ENCODE measurements around the gene CTNNA1. TPM values are rescaled to one million over a fixed set of nuclear protein-coding genes. Genes with fewer than 3 reads are reported as not detected.

Gene CTNNA1
- total RNA-seq, 1 donor from 2014 or later = 359 TPM

DNA sequence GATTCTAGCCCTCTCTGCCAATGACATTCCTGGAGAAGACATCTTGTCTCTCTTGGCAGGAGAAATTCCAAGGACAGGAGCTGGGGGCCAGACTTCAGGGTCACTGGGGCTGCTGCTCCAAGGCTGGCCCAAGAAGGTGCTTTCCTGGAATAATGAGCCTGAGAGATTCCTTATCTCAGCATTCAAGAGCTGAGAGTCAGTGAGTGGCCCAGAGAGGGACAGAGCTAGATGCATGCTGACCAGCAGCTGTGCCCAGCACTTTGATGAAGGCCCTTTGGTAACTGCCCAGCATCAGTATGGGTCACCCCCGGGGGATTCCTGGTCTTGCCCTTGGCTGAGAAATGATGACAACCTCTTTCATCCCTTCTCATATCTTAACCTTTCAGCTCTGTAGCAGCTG is 47.7 kb upstream of the CTNNA1 start:
- H3K27ac ChIP-seq (ENCODE audit: low read depth, low read length) = no peak overlapping the region
- H3K4me2 ChIP-seq (ENCODE audit: low read length) = no peak overlapping the region
- H3K27ac Mint-ChIP-seq (ENCODE audit: unreplicated experiment) = no peak overlapping the region

DNA sequence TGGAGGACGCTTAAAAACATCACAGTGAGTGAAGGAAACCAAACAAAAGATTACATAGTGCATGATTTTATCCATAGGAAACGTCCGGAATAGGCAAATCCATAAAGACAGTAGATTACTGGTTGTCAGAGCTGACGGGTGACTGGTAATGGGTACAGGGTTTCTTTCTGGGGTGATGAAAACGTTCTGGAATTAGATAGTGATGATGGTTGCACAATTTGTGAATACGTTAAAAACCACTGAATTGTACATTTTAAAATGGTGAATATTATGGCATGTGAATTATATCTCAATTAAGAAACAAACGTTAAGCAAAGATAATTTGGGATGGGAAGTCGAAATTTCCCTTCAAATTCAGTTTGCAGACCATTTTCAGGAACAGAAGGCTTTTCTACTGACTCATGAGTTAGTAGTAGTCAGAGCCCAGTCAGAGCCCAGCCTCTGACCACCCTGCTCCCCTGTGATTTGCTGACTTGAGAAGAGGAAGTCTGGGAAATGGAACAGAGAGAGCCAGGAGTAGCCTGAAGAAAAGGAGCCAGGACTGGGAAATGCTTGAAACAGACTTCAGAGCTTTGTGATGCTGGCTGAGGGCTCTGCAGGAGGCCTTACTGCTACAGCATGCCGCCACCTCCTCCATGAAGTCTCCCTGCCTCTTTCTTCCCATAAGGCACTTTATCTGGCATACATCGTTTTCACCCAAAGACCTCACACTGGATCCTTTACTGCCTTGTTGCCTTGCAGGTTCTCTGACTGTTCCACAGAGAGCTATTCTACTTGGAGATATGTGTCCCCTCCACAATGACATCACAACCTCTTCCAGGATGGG is 46.4 kb upstream of the CTNNA1 start:
- no peaks in the 10 kb centered on the region for H3K9me3 ChIP-seq (ENCODE audit: insufficient read depth, low read depth, low read length)
- Mint-ChIP-seq H3K27ac (ENCODE audit: unreplicated experiment) (peak overlapping the region; percentile 24), H3K9me3 (ENCODE audit: unreplicated experiment) (no peaks in the 10 kb centered on the region), H3K36me3 (ENCODE audit: low read depth, unreplicated experiment) (no peaks in the 10 kb centered on the region), H3K4me1 (ENCODE audit: low read depth, unreplicated experiment) (peaks cover 13% of the 10 kb centered on the region), H3K4me3 (ENCODE audit: unreplicated experiment) (no peak overlapping the region), H3K27me3 (ENCODE audit: low read depth, unreplicated experiment) (peaks cover 9% of the 10 kb centered on the region)
- H4K20me1 ChIP-seq (ENCODE audit: insufficient read depth, low read length) = no peaks in the 10 kb centered on the region
- H3K4me2 ChIP-seq (ENCODE audit: low read length) = peak overlapping the region; percentile 52
- peak overlapping the region; percentile 76 for H2AFZ ChIP-seq (ENCODE audit: low read depth, low read length)
- no peaks in the 10 kb centered on the region for H3K36me3 ChIP-seq (ENCODE audit: insufficient read depth, low read length)
- peaks cover 9% of the 10 kb centered on the region for H3K4me1 ChIP-seq (ENCODE audit: insufficient read depth, low read length)
- peak overlapping the region; percentile 32 for H3K27ac ChIP-seq (ENCODE audit: low read depth, low read length)
- FAIRE-seq (peak; percentile 67), DNase-seq (ENCODE audit: low read depth) (peak; percentile 81)
- no peak overlapping the region for H3K9ac ChIP-seq (ENCODE audit: low read length)
- TF ChIP-seq, protein P1, sequence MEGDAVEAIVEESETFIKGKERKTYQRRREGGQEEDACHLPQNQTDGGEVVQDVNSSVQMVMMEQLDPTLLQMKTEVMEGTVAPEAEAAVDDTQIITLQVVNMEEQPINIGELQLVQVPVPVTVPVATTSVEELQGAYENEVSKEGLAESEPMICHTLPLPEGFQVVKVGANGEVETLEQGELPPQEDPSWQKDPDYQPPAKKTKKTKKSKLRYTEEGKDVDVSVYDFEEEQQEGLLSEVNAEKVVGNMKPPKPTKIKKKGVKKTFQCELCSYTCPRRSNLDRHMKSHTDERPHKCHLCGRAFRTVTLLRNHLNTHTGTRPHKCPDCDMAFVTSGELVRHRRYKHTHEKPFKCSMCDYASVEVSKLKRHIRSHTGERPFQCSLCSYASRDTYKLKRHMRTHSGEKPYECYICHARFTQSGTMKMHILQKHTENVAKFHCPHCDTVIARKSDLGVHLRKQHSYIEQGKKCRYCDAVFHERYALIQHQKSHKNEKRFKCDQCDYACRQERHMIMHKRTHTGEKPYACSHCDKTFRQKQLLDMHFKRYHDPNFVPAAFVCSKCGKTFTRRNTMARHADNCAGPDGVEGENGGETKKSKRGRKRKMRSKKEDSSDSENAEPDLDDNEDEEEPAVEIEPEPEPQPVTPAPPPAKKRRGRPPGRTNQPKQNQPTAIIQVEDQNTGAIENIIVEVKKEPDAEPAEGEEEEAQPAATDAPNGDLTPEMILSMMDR (IDR thresholded peaks at IDR 0.05; ENCODE audit: insufficient read depth, low read depth, low read length) = no peak
- no peak for TF ChIP-seq EZH2 (IDR thresholded peaks at IDR 0.05; ENCODE audit: insufficient read depth, low read length)
- H3K4me3 ChIP-seq (ENCODE audit: insufficient read depth, low read depth, low read length) = no peak overlapping the region
- H3K79me2 ChIP-seq (ENCODE audit: insufficient read depth, low read length) = no peaks in the 10 kb centered on the region
- no peaks in the 10 kb centered on the region for H3K27me3 ChIP-seq (ENCODE audit: insufficient read depth, low read length)

More for the DNA sequence above, 47.7 kb upstream of the CTNNA1 start:
- Mint-ChIP-seq H3K4me3 (ENCODE audit: unreplicated experiment) (no peak overlapping the region), H3K27me3 (ENCODE audit: low read depth, unreplicated experiment) (peaks cover 8% of the 10 kb centered on the region), H3K9me3 (ENCODE audit: unreplicated experiment) (no peaks in the 10 kb centered on the region), H3K36me3 (ENCODE audit: low read depth, unreplicated experiment) (no peaks in the 10 kb centered on the region), H3K4me1 (ENCODE audit: low read depth, unreplicated experiment) (peaks cover 13% of the 10 kb centered on the region)
- no peak overlapping the region for H3K9ac ChIP-seq (ENCODE audit: low read length)
- H3K27me3 ChIP-seq (ENCODE audit: insufficient read depth, low read length) = no peaks in the 10 kb centered on the region
- no peaks in the 10 kb centered on the region for H3K36me3 ChIP-seq (ENCODE audit: insufficient read depth, low read length)
- no peak for FAIRE-seq
- no peak overlapping the region for H2AFZ ChIP-seq (ENCODE audit: low read depth, low read length)
- no peak for DNase-seq (ENCODE audit: low read depth)
- peaks cover 9% of the 10 kb centered on the region for H3K4me1 ChIP-seq (ENCODE audit: insufficient read depth, low read length)
- TF ChIP-seq, protein P1 (IDR thresholded peaks at IDR 0.05; ENCODE audit: insufficient read depth, low read depth, low read length) = no peak
- H3K9me3 ChIP-seq (ENCODE audit: insufficient read depth, low read depth, low read length) = no peaks in the 10 kb centered on the region
- H3K79me2 ChIP-seq (ENCODE audit: insufficient read depth, low read length) = no peaks in the 10 kb centered on the region
- H3K4me3 ChIP-seq (ENCODE audit: insufficient read depth, low read depth, low read length) = no peak overlapping the region
- no peaks in the 10 kb centered on the region for H4K20me1 ChIP-seq (ENCODE audit: insufficient read depth, low read length)

DNA sequence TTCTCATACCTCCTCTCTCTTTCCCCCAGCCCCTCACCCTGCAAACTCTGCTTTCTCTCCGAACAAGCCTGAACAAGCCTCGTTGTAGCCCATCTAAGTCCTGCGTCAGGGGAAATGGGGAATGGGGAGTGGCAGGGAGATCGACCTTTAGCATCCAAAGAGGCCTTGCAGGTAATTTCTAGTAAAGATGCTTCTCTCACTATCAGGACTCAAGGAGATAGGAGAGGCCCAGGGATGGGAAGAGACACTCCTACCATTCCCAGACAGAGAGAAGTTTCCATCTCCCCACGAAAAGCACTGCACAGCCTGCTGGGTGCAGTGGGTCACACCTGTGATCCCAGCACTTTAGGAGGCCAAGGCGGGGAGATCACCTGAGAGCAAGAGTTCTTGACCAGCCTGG is 44.4 kb upstream of the CTNNA1 start:
- no peak overlapping the region for H3K4me2 ChIP-seq (ENCODE audit: low read length)
- no peak overlapping the region for H3K4me3 ChIP-seq (ENCODE audit: insufficient read depth, low read depth, low read length)
- no peak for FAIRE-seq
- H3K27ac Mint-ChIP-seq (ENCODE audit: unreplicated experiment) = no peak overlapping the region
- H3K27me3 Mint-ChIP-seq (ENCODE audit: low read depth, unreplicated experiment) = peaks cover 11% of the 10 kb centered on the region
- no peaks in the 10 kb centered on the region for H3K27me3 ChIP-seq (ENCODE audit: insufficient read depth, low read length)
- H3K9me3 ChIP-seq (ENCODE audit: insufficient read depth, low read depth, low read length) = no peaks in the 10 kb centered on the region
- peaks cover 9% of the 10 kb centered on the region for H3K4me1 ChIP-seq (ENCODE audit: insufficient read depth, low read length)
- no peak for DNase-seq (ENCODE audit: low read depth)
- H3K79me2 ChIP-seq (ENCODE audit: insufficient read depth, low read length) = no peaks in the 10 kb centered on the region
- H3K36me3 Mint-ChIP-seq (ENCODE audit: low read depth, unreplicated experiment) = no peaks in the 10 kb centered on the region
- H2AFZ ChIP-seq (ENCODE audit: low read depth, low read length) = peak overlapping the region; percentile 45
- peaks cover 11% of the 10 kb centered on the region for H3K4me1 Mint-ChIP-seq (ENCODE audit: low read depth, unreplicated experiment)
- TF ChIP-seq, protein P1 (IDR thresholded peaks at IDR 0.05; ENCODE audit: insufficient read depth, low read depth, low read length) = no peak
- no peak for TF ChIP-seq EZH2 (IDR thresholded peaks at IDR 0.05; ENCODE audit: insufficient read depth, low read length)
- H3K27ac ChIP-seq (ENCODE audit: low read depth, low read length) = no peak overlapping the region
- no peaks in the 10 kb centered on the region for H4K20me1 ChIP-seq (ENCODE audit: insufficient read depth, low read length)
- H3K9me3 Mint-ChIP-seq (ENCODE audit: unreplicated experiment) = peaks cover 2% of the 10 kb centered on the region
- no peak overlapping the region for H3K9ac ChIP-seq (ENCODE audit: low read length)
- no peaks in the 10 kb centered on the region for H3K36me3 ChIP-seq (ENCODE audit: insufficient read depth, low read length)
- H3K4me3 Mint-ChIP-seq (ENCODE audit: unreplicated experiment) = peak overlapping the region; percentile 52

Measured in astrocyte (in vitro differentiated cells and primary cell).